ENCODE results near the gene PMM2.

Gene PMM2

DNA sequence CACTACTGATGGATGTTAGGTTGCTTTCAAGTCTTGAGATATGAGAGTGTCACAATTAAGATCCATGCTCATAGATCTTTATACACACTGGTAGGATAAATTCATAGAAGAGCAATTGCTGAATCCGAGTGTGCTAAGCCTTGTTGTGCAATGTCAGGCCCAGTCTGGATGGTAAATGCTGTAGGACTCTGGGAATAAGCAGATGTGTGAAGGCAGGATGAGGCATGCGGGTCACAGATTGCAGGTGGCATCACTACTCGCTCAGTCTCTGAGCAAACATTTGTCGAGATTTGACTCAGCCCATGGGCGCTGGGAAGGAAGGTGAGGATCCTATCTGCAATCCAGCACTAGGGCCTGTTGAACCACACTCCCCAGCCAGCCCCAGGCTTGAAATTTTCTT, 40.9 kb upstream of the PMM2 start:
- H3K4me1 ChIP-seq: no peaks in the 10 kb centered on the region
- TF ChIP-seq CTCF (IDR thresholded peaks at IDR 0.05): no peak
- no peaks in the 10 kb centered on the region for H3K27me3 ChIP-seq
- H3K4me3 ChIP-seq: no peak overlapping the region
- DNase-seq: no peak
- no peak overlapping the region for H3K27ac ChIP-seq
- H3K9me3 ChIP-seq: no peaks in the 10 kb centered on the region
- intact Hi-C loops (cut with DNase I; ENCODE audit: low total_unique reads): no loop called here
- H3K36me3 ChIP-seq: peaks cover 2 to 57% (median 7%) of the 10 kb centered on the region in 3 donors

DNA sequence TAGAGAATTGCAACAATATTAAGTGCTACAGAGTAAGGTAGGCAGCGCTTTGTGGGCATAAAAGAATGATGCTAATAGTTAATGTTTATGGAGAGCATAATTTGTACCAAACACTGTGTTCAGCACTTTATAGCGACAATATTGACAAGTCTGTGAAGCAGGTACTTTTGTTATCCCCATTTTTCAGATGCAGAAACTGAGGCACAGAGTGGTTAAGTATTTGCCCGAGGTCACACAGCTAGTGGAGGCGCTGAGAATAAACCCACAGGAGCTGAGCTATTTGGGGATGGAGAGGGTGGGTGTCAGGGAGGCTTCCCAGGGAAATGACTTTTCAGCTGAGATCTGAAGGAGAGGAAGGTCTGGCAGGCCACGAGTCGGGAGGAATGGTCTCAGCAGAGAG, 39.6 kb upstream of the PMM2 start:
- TF ChIP-seq CTCF (IDR thresholded peaks at IDR 0.05): no peak
- Histone ChIP-seq H3K4me3 (no peak overlapping the region), H3K9me3 (no peaks in the 10 kb centered on the region), H3K4me1 (no peaks in the 10 kb centered on the region), H3K27ac (no peak overlapping the region), H3K36me3 (peaks cover 0 to 54% (median 7%) of the 10 kb centered on the region in 3 donors), H3K27me3 (no peaks in the 10 kb centered on the region)
- DNase-seq: no peak
- intact Hi-C loops (cut with DNase I; ENCODE audit: low total_unique reads): no loop called here

DNA sequence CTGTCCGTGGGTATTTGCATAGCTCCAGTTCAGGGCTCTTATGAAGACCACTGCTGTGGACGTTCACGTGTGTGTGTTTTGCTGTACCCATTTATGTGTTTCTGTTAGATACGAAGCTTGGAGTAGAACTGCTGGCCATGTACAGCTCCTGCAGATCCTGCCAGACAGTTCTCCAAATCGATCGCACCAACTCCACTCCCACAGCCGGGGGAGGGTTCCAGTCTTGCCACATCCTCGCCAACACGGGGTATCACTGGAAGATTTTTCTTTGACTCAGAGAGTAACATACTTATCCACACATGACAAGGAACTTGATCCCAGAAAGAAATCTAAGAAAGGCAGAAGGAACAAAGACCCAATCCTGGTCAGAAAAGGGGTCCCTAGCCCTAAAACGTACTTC, 37.6 kb upstream of the PMM2 start:
- no peak overlapping the region for H3K27ac ChIP-seq
- TF ChIP-seq CTCF (IDR thresholded peaks at IDR 0.05): no peak
- intact Hi-C loops (cut with DNase I; ENCODE audit: low total_unique reads): no loop called here
- H3K4me3 ChIP-seq: no peak overlapping the region
- H3K36me3 ChIP-seq: peaks cover 7 to 64% (median 9%) of the 10 kb centered on the region in 3 donors
- no peaks in the 10 kb centered on the region for H3K9me3 ChIP-seq
- H3K27me3 ChIP-seq: no peaks in the 10 kb centered on the region
- no peak for DNase-seq
- no peaks in the 10 kb centered on the region for H3K4me1 ChIP-seq

GRCh38 chr16:8761078-8761477, 36.6 kb upstream of the PMM2 start:
- no peak for DNase-seq
- Histone ChIP-seq H3K4me3 (no peak overlapping the region), H3K27me3 (no peaks in the 10 kb centered on the region), H3K4me1 (no peaks in the 10 kb centered on the region), H3K36me3 (peaks cover 7 to 70% (median 11%) of the 10 kb centered on the region in 3 donors), H3K9me3 (no peaks in the 10 kb centered on the region), H3K27ac (no peak overlapping the region)
- intact Hi-C loops (cut with DNase I; ENCODE audit: low total_unique reads): no loop called here
- TF ChIP-seq CTCF (IDR thresholded peaks at IDR 0.05): no peak

DNA sequence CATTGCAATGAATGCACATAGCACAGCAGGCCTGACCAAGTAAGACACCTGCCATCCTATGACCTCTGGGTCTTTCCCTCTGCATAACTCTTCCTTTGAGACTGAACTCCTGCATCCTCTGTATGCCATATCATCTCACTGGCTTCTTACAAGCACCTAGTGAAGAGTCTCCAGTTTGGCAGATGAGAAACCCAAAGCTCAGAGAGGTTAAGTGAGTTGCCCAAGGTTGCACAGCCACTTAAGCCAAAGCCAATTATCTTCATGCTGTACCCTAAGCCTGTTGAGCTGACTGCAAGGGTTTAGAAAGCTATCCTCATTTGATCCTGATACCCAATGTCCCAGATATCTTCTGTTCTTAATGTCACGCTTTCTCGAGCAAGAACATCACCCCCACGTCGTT, 35.4 kb upstream of the PMM2 start:
- H3K27me3 ChIP-seq: no peaks in the 10 kb centered on the region
- H3K36me3 ChIP-seq: peaks cover 7 to 74% (median 11%) of the 10 kb centered on the region in 3 donors
- H3K4me1 ChIP-seq: no peaks in the 10 kb centered on the region
- intact Hi-C loops (cut with DNase I; ENCODE audit: low total_unique reads): no loop called here
- H3K4me3 ChIP-seq: no peak overlapping the region
- H3K27ac ChIP-seq: no peak overlapping the region
- H3K9me3 ChIP-seq: no peaks in the 10 kb centered on the region
- no peak for TF ChIP-seq CTCF (IDR thresholded peaks at IDR 0.05)
- no peak for DNase-seq

DNA sequence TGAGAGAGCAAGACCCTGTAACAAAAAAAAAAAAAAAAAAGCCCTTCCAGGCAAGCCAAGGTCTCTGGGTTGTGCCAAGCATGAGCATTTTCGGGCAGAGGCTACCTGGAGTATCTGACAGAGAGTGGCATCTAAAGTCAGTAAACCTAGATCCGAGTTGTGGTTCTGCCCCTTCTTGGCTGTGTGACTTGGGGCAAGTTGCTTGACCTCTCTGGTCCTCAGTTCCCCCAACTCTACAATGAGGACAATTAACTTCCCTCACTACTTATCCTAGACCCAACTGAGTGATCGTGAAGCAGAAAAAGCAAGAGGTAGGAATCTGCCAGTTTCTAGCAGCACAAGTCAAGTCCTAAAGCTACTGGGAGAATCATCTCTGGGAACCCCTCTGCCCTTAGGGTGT, 34.6 kb upstream of the PMM2 start:
- Histone ChIP-seq H3K4me3 (no peak overlapping the region), H3K27ac (no peak overlapping the region), H3K4me1 (no peaks in the 10 kb centered on the region), H3K27me3 (no peaks in the 10 kb centered on the region), H3K36me3 (peaks cover 7 to 74% (median 14%) of the 10 kb centered on the region in 3 donors), H3K9me3 (no peaks in the 10 kb centered on the region)
- intact Hi-C loops (cut with DNase I; ENCODE audit: low total_unique reads): no loop called here
- no peak for DNase-seq
- TF ChIP-seq CTCF (IDR thresholded peaks at IDR 0.05): no peak
